ENCODE data around the gene ATRN.

Gene ATRN

DNA sequence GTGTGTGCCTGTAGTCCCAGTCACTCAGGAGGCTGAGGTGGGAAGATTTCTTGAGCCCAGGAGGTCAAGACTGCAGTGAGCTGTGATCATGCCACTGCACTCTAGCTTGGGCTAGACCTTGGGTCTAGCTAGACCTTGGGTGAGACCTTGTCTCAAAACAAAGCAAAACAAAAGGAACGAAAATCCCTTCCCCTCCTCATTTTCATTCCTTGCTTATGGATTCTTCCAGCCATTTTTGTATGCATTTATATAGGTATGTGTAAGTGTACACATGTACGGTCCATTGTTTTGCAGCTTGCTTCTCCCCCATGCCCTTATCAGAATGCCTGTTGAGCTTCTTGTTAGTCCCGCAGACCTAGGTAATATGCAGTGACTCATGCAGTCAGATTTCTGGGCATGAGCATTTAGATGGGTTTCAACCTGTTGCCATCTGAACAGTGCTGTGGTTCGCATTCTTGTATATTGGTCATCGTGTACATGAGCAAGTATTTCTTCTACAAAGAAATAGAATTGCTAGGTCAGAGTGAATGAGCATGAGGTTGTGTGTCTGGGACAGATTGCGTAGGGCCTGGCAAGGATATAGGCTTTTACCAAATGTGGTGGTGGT lies 73.2 kb downstream of the ATRN start:
- no peak for DNase-seq (ENCODE audit: extremely low spot score)
- POLR2A ChIA-PET: no interaction called here
- CTCF ChIA-PET: no interaction called here
- no peak for TF ChIP-seq FOXK2 (IDR thresholded peaks at IDR 0.05)
- TF ChIP-seq BHLHE40 (IDR thresholded peaks at IDR 0.05; ENCODE audit: borderline replicate concordance): no peak
- no peak for TF ChIP-seq FOXA1 (IDR thresholded peaks at IDR 0.05)
- no peak for TF ChIP-seq TARDBP (IDR thresholded peaks at IDR 0.05)
- TF ChIP-seq, protein P1, sequence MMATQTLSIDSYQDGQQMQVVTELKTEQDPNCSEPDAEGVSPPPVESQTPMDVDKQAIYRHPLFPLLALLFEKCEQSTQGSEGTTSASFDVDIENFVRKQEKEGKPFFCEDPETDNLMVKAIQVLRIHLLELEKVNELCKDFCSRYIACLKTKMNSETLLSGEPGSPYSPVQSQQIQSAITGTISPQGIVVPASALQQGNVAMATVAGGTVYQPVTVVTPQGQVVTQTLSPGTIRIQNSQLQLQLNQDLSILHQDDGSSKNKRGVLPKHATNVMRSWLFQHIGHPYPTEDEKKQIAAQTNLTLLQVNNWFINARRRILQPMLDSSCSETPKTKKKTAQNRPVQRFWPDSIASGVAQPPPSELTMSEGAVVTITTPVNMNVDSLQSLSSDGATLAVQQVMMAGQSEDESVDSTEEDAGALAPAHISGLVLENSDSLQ (IDR thresholded peaks at IDR 0.05): no peak
- TF ChIP-seq HDGF (IDR thresholded peaks at IDR 0.05; ENCODE audit: borderline replicate concordance): no peak

DNA sequence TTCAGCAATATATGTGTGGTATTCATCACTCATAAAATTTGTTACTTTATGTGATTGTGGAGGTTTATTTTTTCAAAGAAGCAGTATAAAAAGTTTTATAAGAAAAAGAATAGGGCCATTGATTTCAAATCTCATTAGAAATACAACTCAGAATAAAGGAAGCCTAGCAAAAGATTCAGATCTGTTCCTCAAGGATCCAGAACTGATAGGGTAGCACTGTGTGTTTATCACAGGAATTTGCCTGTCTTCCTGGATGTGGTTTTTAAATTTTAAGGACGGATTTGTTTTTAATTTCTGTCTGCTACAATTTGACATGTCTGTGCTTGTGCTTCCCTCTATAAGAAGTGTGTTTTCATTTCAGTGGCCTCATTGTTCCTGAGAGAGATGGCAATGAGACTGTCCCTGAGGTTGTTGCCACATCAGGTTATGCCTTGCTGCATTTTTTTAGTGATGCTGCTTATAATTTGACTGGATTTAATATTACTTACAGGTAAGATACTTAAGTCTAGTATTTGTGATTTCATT lies 74.6 kb downstream of the ATRN start:
- ChIA-PET POLR2A (no interaction called here), CTCF (no interaction called here)
- no peak for DNase-seq (ENCODE audit: extremely low spot score)
- no peak for TF ChIP-seq LEF1 (IDR thresholded peaks at IDR 0.05; ENCODE audit: borderline replicate concordance)
- TF ChIP-seq FOXA1 (IDR thresholded peaks at IDR 0.05): no peak
- TF ChIP-seq HDGF (IDR thresholded peaks at IDR 0.05; ENCODE audit: borderline replicate concordance): no peak
- no peak for TF ChIP-seq FOXM1 (IDR thresholded peaks at IDR 0.05; ENCODE audit: borderline replicate concordance)
- TF ChIP-seq BHLHE40 (IDR thresholded peaks at IDR 0.05; ENCODE audit: borderline replicate concordance): no peak
- no peak for TF ChIP-seq ARNT (IDR thresholded peaks at IDR 0.05)
- no peak for TF ChIP-seq ELF4 (IDR thresholded peaks at IDR 0.05)
- TF ChIP-seq FOXK2 (IDR thresholded peaks at IDR 0.05): no peak
- TF ChIP-seq ZNF384 (IDR thresholded peaks at IDR 0.05): no peak
- no peak for TF ChIP-seq L3MBTL2 (conservative IDR thresholded peaks at IDR 0.05)
- TF ChIP-seq, protein P1 (IDR thresholded peaks at IDR 0.05): no peak

DNA sequence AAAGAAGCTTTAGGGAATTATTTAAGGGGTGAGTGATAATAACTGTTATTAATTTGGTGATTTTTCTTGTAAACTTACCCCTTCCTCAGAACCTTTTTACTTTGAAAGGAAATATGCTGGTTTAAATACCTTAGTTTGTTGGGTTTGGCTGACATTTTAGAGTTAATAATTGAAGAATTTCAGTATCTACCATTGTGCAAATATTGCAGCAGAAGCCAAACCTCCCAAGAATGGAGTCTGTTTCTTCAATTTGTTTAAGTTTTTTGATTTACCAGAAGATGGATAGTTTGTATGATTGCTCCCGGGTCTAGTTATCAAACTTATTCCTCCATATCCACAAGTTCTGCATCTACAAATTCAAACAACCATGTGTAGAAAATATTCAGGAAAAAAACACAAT lies 77.1 kb downstream of the ATRN start:
- no peak for TF ChIP-seq LEF1 (IDR thresholded peaks at IDR 0.05; ENCODE audit: borderline replicate concordance)
- TF ChIP-seq TARDBP (IDR thresholded peaks at IDR 0.05): no peak
- no peak for TF ChIP-seq FOXK2 (IDR thresholded peaks at IDR 0.05)
- TF ChIP-seq SP1 (IDR thresholded peaks at IDR 0.05): no peak
- TF ChIP-seq ARNT (IDR thresholded peaks at IDR 0.05): no peak
- no peak for TF ChIP-seq ZNF384 (IDR thresholded peaks at IDR 0.05)
- TF ChIP-seq NFRKB (IDR thresholded peaks at IDR 0.05): no peak
- TF ChIP-seq SUZ12 (IDR thresholded peaks at IDR 0.05): no peak
- TF ChIP-seq, protein P1 (IDR thresholded peaks at IDR 0.05): no peak
- ChIA-PET CTCF (no interaction called here), POLR2A (no interaction called here)
- DNase-seq (ENCODE audit: extremely low spot score): no peak

DNA sequence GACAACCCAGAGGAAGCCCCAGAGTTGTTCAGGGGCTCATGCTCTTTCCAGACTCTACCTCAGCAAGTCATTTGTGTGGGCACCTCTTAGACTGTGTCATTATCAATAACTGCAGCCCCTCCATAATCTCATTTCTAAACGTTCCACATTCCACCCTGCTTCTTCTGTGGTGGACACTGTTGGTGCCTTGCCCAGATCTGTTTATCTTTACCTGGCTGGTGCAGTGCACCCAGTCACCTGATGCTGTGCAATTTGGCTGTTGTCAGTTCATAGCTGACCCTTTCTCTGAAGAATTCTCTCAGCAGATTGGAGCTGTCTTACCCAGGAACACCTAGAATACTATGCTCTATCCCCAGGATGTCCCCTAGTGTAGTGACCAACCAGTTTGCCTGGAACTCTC lies 80.0 kb downstream of the ATRN start:
- TF ChIP-seq CTBP1 (IDR thresholded peaks at IDR 0.05; ENCODE audit: borderline replicate concordance): no peak
- no peak for TF ChIP-seq FOXM1 (IDR thresholded peaks at IDR 0.05; ENCODE audit: borderline replicate concordance)
- TF ChIP-seq ZNF384 (IDR thresholded peaks at IDR 0.05): no peak
- TF ChIP-seq L3MBTL2 (conservative IDR thresholded peaks at IDR 0.05): no peak
- no peak for TF ChIP-seq LEF1 (IDR thresholded peaks at IDR 0.05; ENCODE audit: borderline replicate concordance)
- no peak for TF ChIP-seq HDGF (IDR thresholded peaks at IDR 0.05; ENCODE audit: borderline replicate concordance)
- no peak for TF ChIP-seq ELF4 (IDR thresholded peaks at IDR 0.05)
- TF ChIP-seq TARDBP (IDR thresholded peaks at IDR 0.05): no peak
- TF ChIP-seq BHLHE40 (IDR thresholded peaks at IDR 0.05; ENCODE audit: borderline replicate concordance): no peak
- no peak for TF ChIP-seq NFRKB (IDR thresholded peaks at IDR 0.05)
- no peak for DNase-seq (ENCODE audit: extremely low spot score)
- ChIA-PET POLR2A (no interaction called here), CTCF (no interaction called here)

DNA sequence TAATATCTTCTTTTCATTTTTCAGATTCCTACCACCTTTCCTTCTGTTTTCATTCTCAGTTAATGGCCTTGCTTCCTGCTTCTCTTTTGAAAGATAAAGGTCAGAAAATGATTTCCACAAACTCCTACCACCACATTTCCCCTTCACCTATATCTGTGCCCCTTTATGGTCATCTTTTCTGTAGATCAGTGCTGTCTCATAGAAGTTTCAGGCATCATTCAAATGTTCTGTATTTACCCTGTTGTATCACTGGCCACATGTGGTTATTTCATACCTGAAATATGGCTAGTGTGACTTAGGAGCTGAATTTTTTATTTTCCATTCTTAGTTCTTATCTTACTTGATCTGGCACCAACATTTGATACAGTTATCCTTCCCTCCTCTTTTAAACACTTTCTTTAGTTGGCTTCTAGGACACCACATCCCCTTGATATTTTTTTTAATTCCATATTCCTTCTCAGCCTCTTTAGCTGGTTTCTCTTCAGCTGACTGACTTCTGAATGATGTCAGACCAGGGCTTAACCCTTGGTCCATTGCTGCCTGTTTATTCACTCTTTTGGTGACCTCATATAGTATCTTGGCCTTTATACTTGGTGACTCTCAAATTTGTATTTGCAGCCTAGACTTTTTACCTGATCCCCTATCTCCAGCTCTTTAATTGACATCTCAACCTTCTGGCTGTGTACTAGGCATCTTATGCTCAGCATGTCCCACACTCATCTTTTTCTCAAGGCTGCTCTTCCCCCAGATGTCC lies 81.0 kb downstream of the ATRN start:
- CTCF ChIA-PET: interaction anchor here (0.6 to 0.7 kb wide), 2 partner anchors 11 to 165 kb away, joined by 3 read pairs; no protein-coding TSS in a partner anchor
- POLR2A ChIA-PET: no interaction called here
- DNase-seq (ENCODE audit: extremely low spot score): no peak
- TF ChIP-seq TARDBP (IDR thresholded peaks at IDR 0.05): no peak
- TF ChIP-seq ZNF384 (IDR thresholded peaks at IDR 0.05): no peak
- no peak for TF ChIP-seq ARNT (IDR thresholded peaks at IDR 0.05)
- no peak for TF ChIP-seq FOXA1 (IDR thresholded peaks at IDR 0.05)
- no peak for TF ChIP-seq L3MBTL2 (conservative IDR thresholded peaks at IDR 0.05)
- no peak for TF ChIP-seq ELF4 (IDR thresholded peaks at IDR 0.05)
- TF ChIP-seq HDGF (IDR thresholded peaks at IDR 0.05; ENCODE audit: borderline replicate concordance): no peak
- TF ChIP-seq LEF1 (IDR thresholded peaks at IDR 0.05; ENCODE audit: borderline replicate concordance): no peak
- TF ChIP-seq BHLHE40 (IDR thresholded peaks at IDR 0.05; ENCODE audit: borderline replicate concordance): no peak
- no peak for TF ChIP-seq FOXM1 (IDR thresholded peaks at IDR 0.05; ENCODE audit: borderline replicate concordance)
- TF ChIP-seq, protein P1 (IDR thresholded peaks at IDR 0.05): no peak
- no peak for TF ChIP-seq NFRKB (IDR thresholded peaks at IDR 0.05)
- no peak for TF ChIP-seq SP1 (IDR thresholded peaks at IDR 0.05)
- TF ChIP-seq CTBP1 (IDR thresholded peaks at IDR 0.05; ENCODE audit: borderline replicate concordance): no peak
- TF ChIP-seq FOXK2 (IDR thresholded peaks at IDR 0.05): no peak
- TF ChIP-seq SUZ12 (IDR thresholded peaks at IDR 0.05): no peak
